ENCODE data around the gene PTAFR. TPM values are rescaled to one million over a fixed set of nuclear protein-coding genes. Genes with fewer than 3 reads are reported as not detected.

The PTAFR gene
- polyA plus RNA-seq, 2 of the 4 experiments (the other 2 are of a cell fraction) = 0.17 to 0.58 TPM

DNA sequence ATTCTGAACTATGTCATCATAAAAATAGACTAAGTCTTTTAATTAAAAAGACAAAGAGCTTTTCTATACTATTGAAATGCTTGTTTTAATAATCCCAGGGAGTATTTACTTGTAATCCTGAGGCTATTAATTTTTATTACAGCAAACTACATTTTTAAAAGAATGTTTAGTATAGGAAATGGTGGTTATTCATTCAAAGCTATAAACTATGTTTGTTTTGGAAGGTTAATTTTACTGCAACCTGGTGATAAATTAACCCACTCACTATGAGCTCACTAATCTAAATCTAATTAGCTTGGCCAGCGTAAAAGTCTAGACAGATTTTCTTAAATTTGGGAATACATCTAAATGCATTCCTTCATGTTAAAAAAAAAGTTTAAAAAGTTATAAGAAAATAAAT is 74.3 kb downstream of the PTAFR start:
- FAIRE-seq (no peak), DNase-seq (ENCODE audit: low read depth in 1 of 2, low spot score in 1 of 2) (no peak), ATAC-seq (no peak)
- TF ChIP-seq HOXA7 (CRISPR knock-in tag; IDR thresholded peaks at IDR 0.05) (no peak), EHF (CRISPR knock-in tag; IDR thresholded peaks at IDR 0.05) (no peak), JUN (IDR thresholded peaks at IDR 0.05) (no peak), TFCP2L1 (CRISPR knock-in tag; IDR thresholded peaks at IDR 0.05) (no peak), KDM5A (IDR thresholded peaks at IDR 0.05) (no peak), GATA3 (IDR thresholded peaks at IDR 0.05; ENCODE audit: borderline replicate concordance) (no peak), FOXS1 (CRISPR knock-in tag; IDR thresholded peaks at IDR 0.05) (no peak), NFE2L2 (conservative IDR thresholded peaks at IDR 0.05; ENCODE audit: low read length) (no peak), RAD21 (conservative IDR thresholded peaks at IDR 0.05 in 1 of 2, IDR thresholded peaks at IDR 0.05 in 1 of 2) (no peak), HOXB5 (CRISPR knock-in tag; IDR thresholded peaks at IDR 0.05) (no peak), ZC3H11A (IDR thresholded peaks at IDR 0.05) (no peak), ZSCAN20 (CRISPR knock-in tag; IDR thresholded peaks at IDR 0.05) (no peak)
- TF ChIP-seq, protein P1, sequence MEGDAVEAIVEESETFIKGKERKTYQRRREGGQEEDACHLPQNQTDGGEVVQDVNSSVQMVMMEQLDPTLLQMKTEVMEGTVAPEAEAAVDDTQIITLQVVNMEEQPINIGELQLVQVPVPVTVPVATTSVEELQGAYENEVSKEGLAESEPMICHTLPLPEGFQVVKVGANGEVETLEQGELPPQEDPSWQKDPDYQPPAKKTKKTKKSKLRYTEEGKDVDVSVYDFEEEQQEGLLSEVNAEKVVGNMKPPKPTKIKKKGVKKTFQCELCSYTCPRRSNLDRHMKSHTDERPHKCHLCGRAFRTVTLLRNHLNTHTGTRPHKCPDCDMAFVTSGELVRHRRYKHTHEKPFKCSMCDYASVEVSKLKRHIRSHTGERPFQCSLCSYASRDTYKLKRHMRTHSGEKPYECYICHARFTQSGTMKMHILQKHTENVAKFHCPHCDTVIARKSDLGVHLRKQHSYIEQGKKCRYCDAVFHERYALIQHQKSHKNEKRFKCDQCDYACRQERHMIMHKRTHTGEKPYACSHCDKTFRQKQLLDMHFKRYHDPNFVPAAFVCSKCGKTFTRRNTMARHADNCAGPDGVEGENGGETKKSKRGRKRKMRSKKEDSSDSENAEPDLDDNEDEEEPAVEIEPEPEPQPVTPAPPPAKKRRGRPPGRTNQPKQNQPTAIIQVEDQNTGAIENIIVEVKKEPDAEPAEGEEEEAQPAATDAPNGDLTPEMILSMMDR (IDR thresholded peaks at IDR 0.05) = no peak
- POLR2A ChIA-PET = no interaction called here
- Histone ChIP-seq H3K4me2 (no peak overlapping the region), H3K4me1 (peaks cover 12% of the 10 kb centered on the region), H3K27ac (no peak overlapping the region), H3K4me3 (no peak overlapping the region), H3K9me3 (no peaks in the 10 kb centered on the region)
- CTCF ChIA-PET = interaction anchor here (1.8 to 3.6 kb wide), 2 partner anchors 11 to 107 kb away, joined by 7 to 25 read pairs; no protein-coding TSS in a partner anchor
- 91% methylated on average over 1 of the region's 1 CpG for WGBS (ENCODE audit: missing lambda C conversion rate)

DNA sequence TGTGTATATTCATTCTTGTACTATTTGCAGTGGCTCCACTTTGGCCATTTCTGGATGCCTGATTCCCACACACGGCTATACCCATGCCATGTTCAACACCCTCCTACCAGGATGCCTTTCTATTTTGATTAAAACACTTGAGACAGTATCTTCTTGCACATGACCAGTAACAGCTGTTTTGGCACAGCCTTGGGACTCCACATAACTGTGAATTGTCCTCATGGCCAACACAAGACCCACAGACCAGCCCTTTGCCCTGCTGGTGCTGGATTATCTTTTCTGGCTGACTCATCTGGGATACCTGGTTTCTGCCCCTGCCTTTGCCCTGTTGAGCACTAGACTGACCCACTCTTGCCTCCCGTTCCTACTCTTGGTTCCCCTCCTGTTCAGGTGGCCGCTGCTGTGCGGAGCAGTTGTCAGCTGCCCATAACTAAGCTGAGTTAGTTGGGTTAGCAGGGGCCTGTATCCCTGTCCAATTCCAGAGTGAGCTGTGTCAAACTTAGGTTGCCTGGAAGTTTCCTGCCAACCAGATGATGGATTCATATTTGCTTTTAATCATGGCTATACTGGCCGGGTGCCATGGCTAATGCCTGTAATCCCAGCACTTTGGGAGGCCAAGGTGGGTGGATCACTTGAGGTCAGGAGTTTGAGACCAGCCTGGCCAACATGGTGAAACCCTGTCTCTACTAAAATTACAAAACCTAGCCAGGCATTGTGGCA is 77.3 kb downstream of the PTAFR start:
- 49% methylated on average over 2 of the region's 5 CpGs for WGBS (ENCODE audit: missing lambda C conversion rate)
- ChIA-PET POLR2A (interaction anchor here (1.9 kb wide), 1 partner anchor 11 kb away, joined by 6 read pairs; the partner anchor contains the start of gene EYA3), CTCF (interaction anchor here (0.6 to 4.0 kb wide), 4 partner anchors 8 to 1129 kb away, joined by 3 to 25 read pairs (median 8); no protein-coding TSS in a partner anchor)
- Histone ChIP-seq H3K4me1 (peaks cover 5% of the 10 kb centered on the region), H3K27ac (peak overlapping the region in 1 of 2 experiments; percentile 68; a peak in 3 of 6 replicates), H3K4me2 (0 out of 3 replicates have a peak overlapping the region, but pooled peaks have one; percentile 17), H3K9me3 (no peaks in the 10 kb centered on the region), H3K4me3 (no peak overlapping the region)
- FAIRE-seq = no peak
- TF ChIP-seq CHD2 (IDR thresholded peaks at IDR 0.05; ENCODE audit: low read length, partially characterized antibody) = no peak
- TF ChIP-seq HOXB5 (CRISPR knock-in tag; IDR thresholded peaks at IDR 0.05) = 0 out of 2 replicates have a peak, but pooled peaks have one; percentile 36
- ATAC-seq = peak; percentile 34 to 67; a peak in 4 of 6 replicates
- DNase-seq (ENCODE audit: low read depth in 1 of 2, low spot score in 1 of 2) = peak in 1 of 2 experiments; percentile 24

Small RNA genes within 50 kb of the gene (small RNA-seq; reads per million reads assigned to genes)
- 0 reads per million in 6 experiments for gene RNU6-176P

Other genes with a start within 250 kb of the PTAFR start
- gene SMPDL3B, start 241.7 kb downstream of the PTAFR start, polyA plus RNA-seq (2011; rRNA removed) = 4.0 and 5.3 TPM in 2 replicates
- 1.5 to 1.8 TPM (median 1.7 TPM) in 3 replicates for gene SMPDL3B, start 241.7 kb downstream of the PTAFR start, polyA plus RNA-seq (2017; fragmentation: RNase III; extraction: RNeasy Plus Mini Kit Qiagen cat#74134 plus additional on column Dnase treatment)
- 3.3 and 4.2 TPM in 2 replicates for gene XKR8, start 216.7 kb downstream of the PTAFR start, polyA plus RNA-seq (2011; rRNA removed)
- gene XKR8, start 216.7 kb downstream of the PTAFR start, polyA plus RNA-seq (2017; fragmentation: RNase III; extraction: RNeasy Plus Mini Kit Qiagen cat#74134 plus additional on column Dnase treatment) = 3.3 to 3.5 TPM (median 3.5 TPM) in 3 replicates
- gene EYA3, start 88.1 kb downstream of the PTAFR start, polyA plus RNA-seq (2011; rRNA removed) = 9.3 and 11.7 TPM in 2 replicates
- 5.3 to 6.2 TPM (median 5.7 TPM) in 3 replicates for gene EYA3, start 88.1 kb downstream of the PTAFR start, polyA plus RNA-seq (2017; fragmentation: RNase III; extraction: RNeasy Plus Mini Kit Qiagen cat#74134 plus additional on column Dnase treatment)
- 67.0 and 93.7 TPM in 2 replicates for gene DNAJC8, start 56.3 kb upstream of the PTAFR start, polyA plus RNA-seq (2011; rRNA removed)
- 81.7 to 87.3 TPM (median 81.8 TPM) in 3 replicates for gene DNAJC8, start 56.3 kb upstream of the PTAFR start, polyA plus RNA-seq (2017; fragmentation: RNase III; extraction: RNeasy Plus Mini Kit Qiagen cat#74134 plus additional on column Dnase treatment)
- gene ATP5IF1, start 59.4 kb upstream of the PTAFR start, polyA plus RNA-seq (2011; rRNA removed) = 102 and 178 TPM in 2 replicates
- 229 to 240 TPM (median 234 TPM) in 3 replicates for gene ATP5IF1, start 59.4 kb upstream of the PTAFR start, polyA plus RNA-seq (2017; fragmentation: RNase III; extraction: RNeasy Plus Mini Kit Qiagen cat#74134 plus additional on column Dnase treatment)
- 16.6 and 16.7 TPM in 2 replicates for gene SESN2, start 82.8 kb upstream of the PTAFR start, polyA plus RNA-seq (2011; rRNA removed)
- gene SESN2, start 82.8 kb upstream of the PTAFR start, polyA plus RNA-seq (2017; fragmentation: RNase III; extraction: RNeasy Plus Mini Kit Qiagen cat#74134 plus additional on column Dnase treatment) = 5.2 to 5.6 TPM (median 5.6 TPM) in 3 replicates
- 20.3 and 22.2 TPM in 2 replicates for gene MED18, start 152.3 kb upstream of the PTAFR start, polyA plus RNA-seq (2011; rRNA removed)
- 13.7 to 15.4 TPM (median 14.5 TPM) in 3 replicates for gene MED18, start 152.3 kb upstream of the PTAFR start, polyA plus RNA-seq (2017; fragmentation: RNase III; extraction: RNeasy Plus Mini Kit Qiagen cat#74134 plus additional on column Dnase treatment)
- gene PHACTR4, start 193.1 kb upstream of the PTAFR start, polyA plus RNA-seq (2011; rRNA removed) = 17.4 and 32.1 TPM in 2 replicates
- gene PHACTR4, start 193.1 kb upstream of the PTAFR start, polyA plus RNA-seq (2017; fragmentation: RNase III; extraction: RNeasy Plus Mini Kit Qiagen cat#74134 plus additional on column Dnase treatment) = 25.0 to 25.4 TPM (median 25.1 TPM) in 3 replicates

Data from A549 (cell line).